KBM-7 (cell line): ENCODE results near the gene GOLGA8G.
"Not testable (repeated sequence)": the region's sequence is repeated elsewhere in the genome, so short reads cannot be mapped to it uniquely, and the experiment has no call there.

Source experiments
- DNase-seq: peaks from one replicate; pipeline ENCODE4 v3.0.0-alpha.2; 2015
- in situ Hi-C: fragments of 300-500 bp; cut with MboI; formaldehyde crosslinking; loops from 2 replicates; pipeline ENCODE4 v1.14.3; 2020; ENCODE audit warnings: low sequenced_read_pairs, low pct_unique_long_range_greater_than_20kb, mixed read lengths

GOLGA8G gene, protein sequence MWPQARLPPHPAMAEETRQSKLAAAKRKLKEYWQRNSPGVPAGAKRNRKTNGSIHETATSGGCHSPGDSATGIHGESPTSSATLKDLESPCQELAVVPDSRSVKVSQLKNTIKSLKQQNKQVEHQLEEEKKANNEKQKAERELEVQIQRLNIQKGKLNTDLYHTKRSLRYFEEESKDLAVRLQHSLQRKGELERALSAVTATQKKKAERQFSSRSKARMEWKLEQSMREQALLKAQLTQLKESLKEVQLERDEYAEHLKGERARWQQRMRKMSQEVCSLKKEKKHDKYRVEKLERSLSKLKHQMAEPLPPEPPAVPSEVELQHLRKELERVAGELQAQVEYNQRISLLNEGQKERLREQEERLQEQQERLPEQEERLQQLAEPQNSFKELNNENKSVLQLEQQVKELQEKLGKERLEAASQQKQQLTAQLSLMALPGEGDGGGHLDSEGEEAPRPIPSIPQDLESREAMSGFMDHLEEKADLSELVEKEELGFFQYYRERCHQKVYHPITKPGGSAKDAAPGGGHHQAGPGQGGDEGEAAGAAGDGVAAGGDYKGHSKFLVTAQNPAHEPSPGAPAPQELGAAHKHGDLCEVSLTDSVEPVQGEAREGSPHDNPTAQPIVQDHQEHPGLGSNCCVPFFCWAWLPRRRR

DNA sequence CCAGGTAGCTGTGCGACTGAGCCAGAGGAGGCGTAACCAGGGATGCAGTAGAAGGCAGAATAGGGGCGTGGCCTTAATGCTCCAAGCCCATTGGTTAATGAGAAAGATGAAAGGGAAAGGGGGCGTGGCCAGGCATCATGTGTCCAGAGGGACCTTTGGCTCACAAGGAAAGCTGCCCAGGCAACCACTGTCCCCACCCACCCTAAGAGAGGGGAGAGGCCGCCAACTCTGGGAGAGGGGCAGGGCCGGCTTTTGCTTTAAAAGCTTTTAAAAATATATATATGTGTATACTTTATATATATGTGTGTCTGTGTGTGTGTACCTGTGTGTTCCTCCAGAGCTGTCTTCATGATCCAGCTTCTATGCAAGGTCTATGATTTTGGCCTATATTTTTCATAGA lies at the start of gene GOLGA8G:
TSS of gene GOLGA8G (minus strand) at position 18 of the 400 bp plus-strand sequence. CDS start 62 bp downstream, outside the sequence.
- DNase-seq, in situ Hi-C loops: not testable (repeated sequence)

DNA sequence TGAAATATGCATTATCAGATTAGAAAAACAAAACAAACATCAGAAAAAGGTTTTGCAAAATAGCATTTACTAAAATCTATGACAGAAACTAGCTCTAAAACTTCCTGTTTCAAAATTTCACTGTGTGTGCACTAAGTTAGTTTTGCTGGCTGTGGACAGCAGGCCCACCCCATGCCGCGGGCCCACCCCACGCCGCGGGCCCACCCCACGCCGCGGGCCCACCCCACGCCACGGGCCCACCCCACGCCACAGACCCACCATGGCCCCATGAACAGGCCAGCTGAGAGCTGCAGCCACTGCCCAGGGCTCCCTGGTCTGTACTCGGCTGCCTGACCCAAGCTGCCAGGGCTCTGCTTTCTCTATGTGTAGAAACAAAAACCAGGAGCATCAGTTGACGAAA lies 40.6 kb upstream of the GOLGA8G start:
- DNase-seq, in situ Hi-C loops: not testable (repeated sequence)

DNA sequence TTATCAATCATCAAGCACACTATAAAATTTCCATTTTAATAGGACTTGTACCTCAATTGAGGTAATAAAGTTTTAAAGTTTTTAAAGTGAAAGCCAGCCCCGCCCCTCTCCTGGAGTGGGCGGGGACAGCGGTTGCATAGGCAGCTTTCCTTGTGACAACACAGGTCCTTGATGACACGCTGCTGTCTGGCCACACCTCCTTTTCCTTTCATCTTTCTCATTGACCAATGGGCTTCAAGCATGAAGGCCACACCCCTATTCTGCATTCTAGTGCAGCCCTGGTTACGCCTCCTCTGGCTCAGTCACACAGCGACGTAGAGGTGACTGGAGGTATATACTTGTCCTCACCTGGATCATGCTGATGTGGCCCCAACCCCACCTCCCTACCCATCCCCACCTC lies 20.5 kb upstream of the GOLGA8G start, which contains the start of gene GOLGA6L25:
TSS of gene GOLGA6L25 (plus strand) at position 301 of the 400 bp plus-strand sequence. CDS start at position 362, 61 bp downstream.
- in situ Hi-C loops, DNase-seq: not testable (repeated sequence)

DNA sequence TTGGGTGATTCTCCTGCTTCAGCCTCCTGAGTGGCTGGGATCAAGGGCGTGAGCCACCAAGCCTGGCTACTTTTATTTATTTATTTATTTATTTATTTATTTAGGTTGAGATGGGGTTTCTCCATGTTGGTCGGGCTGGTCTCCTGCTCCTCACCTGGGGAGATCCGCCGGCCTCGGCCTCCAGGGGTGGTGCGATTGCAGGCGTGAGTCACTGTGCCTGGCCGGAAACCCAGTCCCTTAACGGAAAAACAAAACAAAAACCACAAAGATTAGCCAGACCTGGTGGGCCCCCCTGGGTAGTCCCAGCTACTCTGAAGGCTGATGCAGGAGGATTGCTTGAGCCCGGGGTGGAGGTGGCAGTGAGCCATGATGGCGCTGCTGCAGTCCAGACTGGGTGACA lies 17.6 kb downstream of the GOLGA8G start:
- DNase-seq, in situ Hi-C loops: not testable (repeated sequence)

DNA sequence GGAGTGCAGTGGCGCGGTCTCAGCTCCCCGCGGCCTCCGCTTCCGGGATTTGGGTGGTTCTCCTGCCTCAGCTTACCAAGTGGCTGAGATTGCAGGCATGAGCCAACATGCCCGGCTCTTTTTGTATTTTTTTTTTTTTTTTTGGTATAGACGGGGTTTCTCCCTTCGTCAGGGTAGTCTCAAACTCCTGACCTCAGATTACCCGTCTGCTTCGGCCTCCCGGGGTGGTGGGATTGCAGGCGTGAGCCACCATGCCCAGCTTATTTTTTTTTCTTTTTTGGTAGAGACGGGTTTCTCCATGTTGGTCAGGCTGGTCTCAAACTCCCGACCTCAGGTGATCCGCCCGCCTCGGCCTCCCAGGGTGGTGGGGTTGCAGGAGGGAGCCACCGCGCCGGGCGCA lies 18.6 kb downstream of the GOLGA8G start:
- DNase-seq, in situ Hi-C loops: not testable (repeated sequence)

DNA sequence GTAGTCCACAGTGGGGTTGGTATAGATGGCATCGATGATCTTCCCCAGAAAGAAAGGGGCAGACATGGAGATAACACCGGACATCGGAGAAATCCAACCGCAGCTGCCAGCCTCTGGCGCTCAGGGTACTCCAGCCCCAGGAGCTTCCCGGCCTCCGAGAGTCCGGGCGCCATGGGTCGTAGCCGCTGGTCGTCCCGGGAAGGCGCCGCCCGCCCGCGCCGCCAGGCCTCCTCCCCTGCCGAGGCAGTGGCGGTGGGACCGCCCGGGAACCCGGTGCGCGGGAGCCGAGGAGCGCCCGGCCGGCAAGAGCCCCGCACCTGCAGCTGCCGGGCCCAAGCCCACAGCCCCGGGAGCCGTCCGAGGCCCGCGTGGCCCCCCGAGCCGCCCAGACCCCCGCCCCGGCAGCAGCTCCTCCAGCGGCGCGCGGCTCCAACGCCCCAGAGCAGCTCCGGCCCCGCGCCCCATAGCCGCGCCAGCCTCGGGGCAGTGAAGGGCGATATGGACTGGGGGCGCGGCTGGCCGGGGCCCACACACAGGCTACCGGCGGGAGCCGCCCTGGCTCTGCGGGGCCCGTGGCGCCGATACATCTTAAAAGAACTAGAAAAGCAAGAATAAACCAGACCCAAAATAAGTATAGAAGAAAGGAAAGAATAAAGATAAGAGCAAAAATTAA lies 24.4 kb downstream of the GOLGA8G start:
- in situ Hi-C loops, DNase-seq: not testable (repeated sequence)

DNA sequence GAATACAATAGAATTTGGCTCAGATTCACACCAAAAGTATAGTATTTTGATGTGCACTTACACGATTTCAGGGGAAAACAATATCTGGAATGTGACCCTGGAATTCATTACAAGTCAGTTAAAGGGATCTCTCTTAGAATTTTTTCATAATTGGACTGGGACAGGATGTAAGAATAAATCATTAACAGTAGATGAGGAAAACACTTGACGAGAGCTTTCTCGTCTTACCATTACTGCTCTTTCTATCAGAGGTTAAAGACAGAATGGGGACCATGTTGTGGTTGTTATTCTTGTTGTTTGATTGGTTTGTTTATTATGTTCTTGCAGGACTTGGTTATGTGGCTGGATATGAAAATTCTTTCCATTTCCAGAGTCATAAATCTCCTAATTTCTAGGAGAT lies 51.4 kb downstream of the GOLGA8G start:
- in situ Hi-C loops: not testable (repeated sequence)

More for the DNA sequence above, 51.4 kb downstream of the GOLGA8G start:
- DNase-seq: not testable (repeated sequence)
